ENCODE results near the gene IMPDH2. TPM values are rescaled to one million over a fixed set of nuclear protein-coding genes. Genes with fewer than 3 reads are reported as not detected.

The IMPDH2 gene
- total and polyA plus RNA-seq, 8 donors: 107 to 320 (median 159) TPM

DNA sequence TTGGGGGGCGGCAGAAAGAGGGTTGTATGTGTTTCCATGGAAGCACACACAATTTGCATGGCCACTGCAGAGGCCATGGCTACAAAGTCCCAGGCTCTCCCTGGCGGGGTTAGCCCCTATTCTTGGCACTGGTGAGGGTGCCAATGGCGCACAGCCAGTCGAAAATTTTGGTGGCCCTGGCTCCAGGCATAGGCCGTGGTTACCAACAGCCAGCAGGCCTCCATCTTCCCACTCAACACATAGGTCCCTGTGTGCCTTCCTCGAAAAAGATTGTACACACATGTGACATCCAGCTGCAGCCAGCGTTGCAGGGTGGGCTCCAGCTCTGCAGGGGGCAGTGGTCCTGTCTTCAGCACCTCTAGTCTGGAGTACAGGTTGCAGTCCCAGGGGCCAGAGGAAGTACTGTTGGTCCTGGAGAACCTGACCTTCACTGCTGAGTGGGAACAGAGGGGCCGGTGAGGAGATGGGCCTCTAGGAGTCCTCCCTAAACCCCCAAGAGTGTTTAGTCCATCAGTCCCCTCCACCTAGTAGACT, 32.0 kb downstream of the IMPDH2 start:
- no peak overlapping the region for H3K4me3 ChIP-seq
- H3K27ac ChIP-seq: no peak overlapping the region
- intact Hi-C loops (cut with DNase I): no loop called here
- H3K4me1 ChIP-seq: peaks cover 0 to under 1% (median 0%) of the 10 kb centered on the region in 3 donors
- TF ChIP-seq, protein P1, sequence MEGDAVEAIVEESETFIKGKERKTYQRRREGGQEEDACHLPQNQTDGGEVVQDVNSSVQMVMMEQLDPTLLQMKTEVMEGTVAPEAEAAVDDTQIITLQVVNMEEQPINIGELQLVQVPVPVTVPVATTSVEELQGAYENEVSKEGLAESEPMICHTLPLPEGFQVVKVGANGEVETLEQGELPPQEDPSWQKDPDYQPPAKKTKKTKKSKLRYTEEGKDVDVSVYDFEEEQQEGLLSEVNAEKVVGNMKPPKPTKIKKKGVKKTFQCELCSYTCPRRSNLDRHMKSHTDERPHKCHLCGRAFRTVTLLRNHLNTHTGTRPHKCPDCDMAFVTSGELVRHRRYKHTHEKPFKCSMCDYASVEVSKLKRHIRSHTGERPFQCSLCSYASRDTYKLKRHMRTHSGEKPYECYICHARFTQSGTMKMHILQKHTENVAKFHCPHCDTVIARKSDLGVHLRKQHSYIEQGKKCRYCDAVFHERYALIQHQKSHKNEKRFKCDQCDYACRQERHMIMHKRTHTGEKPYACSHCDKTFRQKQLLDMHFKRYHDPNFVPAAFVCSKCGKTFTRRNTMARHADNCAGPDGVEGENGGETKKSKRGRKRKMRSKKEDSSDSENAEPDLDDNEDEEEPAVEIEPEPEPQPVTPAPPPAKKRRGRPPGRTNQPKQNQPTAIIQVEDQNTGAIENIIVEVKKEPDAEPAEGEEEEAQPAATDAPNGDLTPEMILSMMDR (IDR thresholded peaks at IDR 0.05): no peak
- no peak for FAIRE-seq
- DNase-seq: no peak
- no peaks in the 10 kb centered on the region for H3K9me3 ChIP-seq
- H3K27me3 ChIP-seq: no peaks in the 10 kb centered on the region
- ATAC-seq: no peak
- WGBS, 2 donors: 82 to 85% methylated on average over 8 of the region's 8 CpGs
- no peaks in the 10 kb centered on the region for H3K36me3 ChIP-seq

DNA sequence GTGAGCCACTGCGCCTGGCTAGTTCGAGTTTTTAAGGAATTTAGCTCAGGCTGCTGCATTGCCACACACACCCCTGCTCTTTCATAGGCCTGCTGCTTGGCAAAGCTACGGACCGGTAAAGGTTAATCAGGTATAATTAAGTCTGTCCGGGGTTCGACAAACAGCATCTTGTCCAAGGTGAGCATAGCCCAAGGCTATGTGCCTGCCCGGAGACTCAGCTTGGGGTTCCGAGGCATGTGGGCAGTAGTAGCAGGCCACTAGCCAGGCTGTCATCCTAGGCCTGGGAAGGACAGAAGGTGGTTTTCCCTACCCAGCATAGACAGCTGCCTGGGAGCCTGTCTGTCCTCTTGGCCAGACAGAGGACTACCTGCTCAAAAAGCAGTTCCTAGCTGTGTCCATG, 32.6 kb downstream of the IMPDH2 start:
- no peak overlapping the region for H3K4me3 ChIP-seq
- WGBS, 2 donors: 89 to 94% methylated on average over 8 of the region's 8 CpGs
- no peaks in the 10 kb centered on the region for H3K36me3 ChIP-seq
- TF ChIP-seq, protein P1 (IDR thresholded peaks at IDR 0.05): no peak
- no peak overlapping the region for H3K27ac ChIP-seq
- DNase-seq (no peak), ATAC-seq (no peak), FAIRE-seq (no peak)
- no peaks in the 10 kb centered on the region for H3K9me3 ChIP-seq
- intact Hi-C loops (cut with DNase I): no loop called here
- no peaks in the 10 kb centered on the region for H3K27me3 ChIP-seq
- H3K4me1 ChIP-seq: peaks cover 0 to 6% (median 3%) of the 10 kb centered on the region in 3 donors

DNA sequence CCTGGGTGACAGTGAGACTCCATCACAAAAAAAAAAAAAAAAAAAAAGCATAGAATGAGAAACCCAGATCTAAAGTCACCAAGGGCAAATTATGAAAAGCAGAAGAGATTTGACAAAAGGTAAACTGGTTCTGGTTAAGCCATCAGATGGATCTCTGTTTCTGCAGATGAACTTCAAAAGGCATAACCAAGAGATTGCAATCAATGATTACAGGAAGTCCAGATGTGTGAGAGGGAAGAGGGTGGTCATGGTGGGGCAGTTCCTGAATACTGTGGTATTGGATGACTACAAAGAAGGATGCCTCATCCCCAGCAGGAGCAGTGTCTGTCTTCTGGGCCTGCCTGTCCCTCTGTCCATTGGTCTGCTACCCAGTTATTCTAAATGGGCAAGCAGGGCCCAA, 35.4 kb downstream of the IMPDH2 start:
- no peaks in the 10 kb centered on the region for H3K27me3 ChIP-seq
- H3K27ac ChIP-seq: no peak overlapping the region
- no peaks in the 10 kb centered on the region for H3K9me3 ChIP-seq
- DNase-seq (no peak), FAIRE-seq (no peak), ATAC-seq (no peak)
- TF ChIP-seq, protein P1 (IDR thresholded peaks at IDR 0.05): no peak
- intact Hi-C loops (cut with DNase I): no loop called here
- H3K36me3 ChIP-seq: no peaks in the 10 kb centered on the region
- H3K4me3 ChIP-seq: no peak overlapping the region
- H3K4me1 ChIP-seq: peaks cover 6 to 15% (median 14%) of the 10 kb centered on the region in 3 donors

DNA sequence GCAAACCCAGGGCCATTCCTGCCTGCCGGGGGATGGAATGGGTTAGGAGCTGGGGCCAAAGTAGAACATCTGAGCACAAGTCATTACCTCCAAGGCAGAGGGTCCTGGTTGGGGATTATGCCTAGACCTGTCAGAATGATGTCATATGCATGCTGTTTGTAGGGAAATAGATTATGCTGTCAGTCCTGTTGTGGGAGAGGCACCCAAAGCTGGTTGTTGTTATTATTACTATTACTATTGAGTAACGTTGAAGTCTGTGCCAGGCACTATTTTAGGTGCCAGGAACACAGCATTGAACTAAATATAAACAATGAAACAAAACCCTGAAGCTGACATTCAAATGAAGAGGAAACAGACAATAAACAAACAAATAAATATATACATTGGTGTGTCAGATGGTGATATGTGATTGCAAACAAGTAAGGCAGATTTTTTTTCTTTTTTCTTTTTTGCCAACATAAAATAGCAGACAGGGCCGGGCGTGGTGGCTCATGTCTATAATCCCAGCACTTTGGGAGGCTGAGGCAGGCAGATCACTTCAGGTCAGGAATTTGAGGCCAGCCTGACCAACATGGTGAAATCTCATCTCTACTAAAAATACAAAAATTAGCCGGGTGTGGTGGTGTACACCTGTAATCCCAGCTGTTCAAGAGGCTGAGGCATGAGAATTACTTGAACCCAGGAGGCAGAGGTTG, 37.2 kb downstream of the IMPDH2 start:
- H3K27me3 ChIP-seq: no peaks in the 10 kb centered on the region
- peaks cover 6 to 16% (median 14%) of the 10 kb centered on the region in 3 donors for H3K4me1 ChIP-seq
- no peaks in the 10 kb centered on the region for H3K9me3 ChIP-seq
- TF ChIP-seq, protein P1 (IDR thresholded peaks at IDR 0.05): no peak
- DNase-seq (no peak), ATAC-seq (no peak), FAIRE-seq (no peak)
- WGBS, 2 donors: 71 to 73% methylated on average over 5 of the region's 5 CpGs
- no peaks in the 10 kb centered on the region for H3K36me3 ChIP-seq
- no peak overlapping the region for H3K27ac ChIP-seq
- intact Hi-C loops (cut with DNase I): no loop called here
- peak overlapping the region in 1 of 4 donors; percentile 98 for H3K4me3 ChIP-seq

All from pancreas (tissue), 10 donors.